GM12865 (cell line): ENCODE results near the gene PNLIPRP2.

Source experiments
- DNase-seq: peaks from one replicate; pipeline ENCODE4 v3.0.0; 2010; ENCODE audit warnings: low read depth
- H3K4me3 ChIP-seq: 2 replicates; pipeline ENCODE4 v1.5.1; 2011; ENCODE audit warnings: mild to moderate bottlenecking, low read depth, low read length, control low read depth
- CTCF ChIP-seq: IDR thresholded peaks from 2 replicates; pipeline ENCODE4 v1.5.1; 2011; ENCODE audit warnings: low read length, control low read depth, low read depth, inconsistent platforms; ENCODE audit not compliant: insufficient read depth; ENCODE audit errors: missing control alignments

The PNLIPRP2 gene

GRCh38 chr10:116690356-116691322 lies 69.9 kb downstream of the PNLIPRP2 start:
- no peak overlapping the region for H3K4me3 ChIP-seq
- no peak for TF ChIP-seq CTCF
- no peak for DNase-seq

GRCh38 chr10:116691635-116692034 lies 70.9 kb downstream of the PNLIPRP2 start:
- no peak for DNase-seq
- no peak overlapping the region for H3K4me3 ChIP-seq
- no peak for TF ChIP-seq CTCF

- TF ChIP-seq CTCF: no peak
Measured at GRCh38 chr10:116692225-116692624, 71.5 kb downstream of the PNLIPRP2 start.

GRCh38 chr10:116694243-116694926 lies 73.6 kb downstream of the PNLIPRP2 start:
- no peak for TF ChIP-seq CTCF
- H3K4me3 ChIP-seq: no peak overlapping the region
- DNase-seq: no peak

More at GRCh38 chr10:116692225-116692624, 71.5 kb downstream of the PNLIPRP2 start:
- DNase-seq: no peak
- H3K4me3 ChIP-seq: no peak overlapping the region
